Measurements from ENCODE around the gene PRR33.

DNA sequence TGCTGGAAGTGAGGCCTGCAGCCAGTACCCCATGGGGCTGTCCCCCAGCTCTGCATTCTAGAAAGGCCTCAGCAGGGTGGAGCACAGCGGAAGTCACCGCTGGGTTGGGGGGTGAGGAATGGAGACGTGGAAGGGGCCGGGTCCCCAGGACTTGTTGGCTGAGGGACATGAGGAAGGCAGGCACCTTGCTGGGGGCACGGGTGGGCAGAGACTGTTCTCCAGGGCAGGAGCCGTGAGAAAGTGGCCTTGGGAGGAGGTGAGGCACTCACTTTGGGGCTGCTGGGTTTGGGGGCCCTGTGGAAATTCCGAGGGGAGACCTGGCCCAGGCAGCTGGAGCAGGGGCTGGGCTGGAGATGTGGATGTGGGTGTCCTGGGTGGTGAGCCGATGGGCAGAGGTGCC lies 47.9 kb downstream of the PRR33 start:
- TF ChIP-seq, protein P1, sequence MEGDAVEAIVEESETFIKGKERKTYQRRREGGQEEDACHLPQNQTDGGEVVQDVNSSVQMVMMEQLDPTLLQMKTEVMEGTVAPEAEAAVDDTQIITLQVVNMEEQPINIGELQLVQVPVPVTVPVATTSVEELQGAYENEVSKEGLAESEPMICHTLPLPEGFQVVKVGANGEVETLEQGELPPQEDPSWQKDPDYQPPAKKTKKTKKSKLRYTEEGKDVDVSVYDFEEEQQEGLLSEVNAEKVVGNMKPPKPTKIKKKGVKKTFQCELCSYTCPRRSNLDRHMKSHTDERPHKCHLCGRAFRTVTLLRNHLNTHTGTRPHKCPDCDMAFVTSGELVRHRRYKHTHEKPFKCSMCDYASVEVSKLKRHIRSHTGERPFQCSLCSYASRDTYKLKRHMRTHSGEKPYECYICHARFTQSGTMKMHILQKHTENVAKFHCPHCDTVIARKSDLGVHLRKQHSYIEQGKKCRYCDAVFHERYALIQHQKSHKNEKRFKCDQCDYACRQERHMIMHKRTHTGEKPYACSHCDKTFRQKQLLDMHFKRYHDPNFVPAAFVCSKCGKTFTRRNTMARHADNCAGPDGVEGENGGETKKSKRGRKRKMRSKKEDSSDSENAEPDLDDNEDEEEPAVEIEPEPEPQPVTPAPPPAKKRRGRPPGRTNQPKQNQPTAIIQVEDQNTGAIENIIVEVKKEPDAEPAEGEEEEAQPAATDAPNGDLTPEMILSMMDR (conservative IDR thresholded peaks at IDR 0.05; ENCODE audit: low read length) = no peak
- no peak for TF ChIP-seq EZH2phosphoT487 (IDR thresholded peaks at IDR 0.05; ENCODE audit: borderline replicate concordance)
